Kidney epithelial cell (primary cell): Measurements from ENCODE around the gene TMEM204. TPM values are rescaled to one million over a fixed set of nuclear protein-coding genes. Genes with fewer than 3 reads are reported as not detected.

Source experiments
- DNase-seq: peaks from one replicate; pipeline ENCODE4 v3.0.0-alpha.2; 2010; ENCODE audit warnings: low read depth
- H3K27me3 ChIP-seq: 2 replicates; pipeline ENCODE4 v1.6.0; 2011; ENCODE audit warnings: low read length; ENCODE audit not compliant: control insufficient read depth, insufficient read depth
- H3K36me3 ChIP-seq: 2 replicates; pipeline ENCODE4 v1.5.1; 2011; ENCODE audit warnings: low read length; ENCODE audit not compliant: control insufficient read depth, insufficient read depth
- H3K4me3 ChIP-seq: 2 replicates; pipeline ENCODE4 v1.5.1; 2011; ENCODE audit warnings: low read depth, mild to moderate bottlenecking, control low read depth, low read length
- total RNA-seq: library from RNA; depleted of rRNA; stranded (reverse); fragments of >200 nt; gene quantifications from 2 replicates; pipeline ENCODE4 v1.2.3, GENCODE V29; 2015
- TF ChIP-seq, protein P1 (sequence below): IDR thresholded peaks from 2 replicates; pipeline ENCODE4 v1.5.1; 2011; ENCODE audit warnings: mild to moderate bottlenecking, moderate library complexity, low read length, control low read depth, inconsistent platforms; ENCODE audit not compliant: insufficient read depth, poor library complexity, severe bottlenecking

Gene TMEM204
- total RNA-seq, 1 donor from 2014 or later, result 4.0 TPM

DNA sequence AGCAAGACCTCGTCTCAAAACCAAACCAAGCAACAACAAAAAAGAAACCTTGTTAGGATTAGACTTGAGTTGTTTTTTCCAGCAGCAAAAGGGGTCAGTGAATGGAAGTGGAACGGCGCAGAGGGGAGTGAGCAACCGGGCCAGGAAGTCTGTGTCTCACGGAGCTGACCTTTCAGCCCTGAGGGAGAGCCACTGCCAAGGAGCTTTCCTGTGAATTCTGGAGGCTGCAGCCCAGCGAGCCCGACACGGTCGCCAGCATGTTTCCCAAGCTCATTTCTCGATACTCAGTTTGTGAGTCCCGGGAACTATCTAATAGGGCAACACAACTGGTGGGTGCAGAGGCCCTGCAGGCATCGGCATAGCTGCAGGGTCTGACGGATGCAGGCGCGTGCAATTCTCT is 20.7 kb upstream of the TMEM204 start:
- Histone ChIP-seq H3K4me3 (no peak overlapping the region), H3K27me3 (no peaks in the 10 kb centered on the region), H3K36me3 (no peaks in the 10 kb centered on the region)
- TF ChIP-seq, protein P1, sequence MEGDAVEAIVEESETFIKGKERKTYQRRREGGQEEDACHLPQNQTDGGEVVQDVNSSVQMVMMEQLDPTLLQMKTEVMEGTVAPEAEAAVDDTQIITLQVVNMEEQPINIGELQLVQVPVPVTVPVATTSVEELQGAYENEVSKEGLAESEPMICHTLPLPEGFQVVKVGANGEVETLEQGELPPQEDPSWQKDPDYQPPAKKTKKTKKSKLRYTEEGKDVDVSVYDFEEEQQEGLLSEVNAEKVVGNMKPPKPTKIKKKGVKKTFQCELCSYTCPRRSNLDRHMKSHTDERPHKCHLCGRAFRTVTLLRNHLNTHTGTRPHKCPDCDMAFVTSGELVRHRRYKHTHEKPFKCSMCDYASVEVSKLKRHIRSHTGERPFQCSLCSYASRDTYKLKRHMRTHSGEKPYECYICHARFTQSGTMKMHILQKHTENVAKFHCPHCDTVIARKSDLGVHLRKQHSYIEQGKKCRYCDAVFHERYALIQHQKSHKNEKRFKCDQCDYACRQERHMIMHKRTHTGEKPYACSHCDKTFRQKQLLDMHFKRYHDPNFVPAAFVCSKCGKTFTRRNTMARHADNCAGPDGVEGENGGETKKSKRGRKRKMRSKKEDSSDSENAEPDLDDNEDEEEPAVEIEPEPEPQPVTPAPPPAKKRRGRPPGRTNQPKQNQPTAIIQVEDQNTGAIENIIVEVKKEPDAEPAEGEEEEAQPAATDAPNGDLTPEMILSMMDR, result no peak
- no peak for DNase-seq

DNA sequence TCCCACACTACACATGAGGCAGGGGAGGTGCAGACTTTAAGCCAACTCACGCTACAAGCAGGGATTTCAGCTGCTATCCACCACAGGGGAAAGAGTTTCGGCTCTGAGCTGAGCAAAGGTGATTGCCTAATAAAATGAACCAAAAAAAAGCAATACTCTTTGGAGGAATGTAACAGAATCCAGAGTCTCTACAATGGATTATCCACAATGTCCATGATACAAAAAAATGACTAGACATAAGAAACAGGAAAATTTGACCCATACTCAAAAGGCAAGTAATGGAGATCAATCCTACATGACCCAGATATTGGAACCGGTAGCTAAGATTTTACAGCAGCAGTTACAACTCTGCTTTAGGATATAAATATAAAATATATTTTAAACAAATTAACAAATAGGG is 19.0 kb upstream of the TMEM204 start:
- H3K27me3 ChIP-seq, result no peaks in the 10 kb centered on the region
- no peak for DNase-seq
- H3K4me3 ChIP-seq, result no peak overlapping the region
- no peaks in the 10 kb centered on the region for H3K36me3 ChIP-seq
- TF ChIP-seq, protein P1, result no peak

DNA sequence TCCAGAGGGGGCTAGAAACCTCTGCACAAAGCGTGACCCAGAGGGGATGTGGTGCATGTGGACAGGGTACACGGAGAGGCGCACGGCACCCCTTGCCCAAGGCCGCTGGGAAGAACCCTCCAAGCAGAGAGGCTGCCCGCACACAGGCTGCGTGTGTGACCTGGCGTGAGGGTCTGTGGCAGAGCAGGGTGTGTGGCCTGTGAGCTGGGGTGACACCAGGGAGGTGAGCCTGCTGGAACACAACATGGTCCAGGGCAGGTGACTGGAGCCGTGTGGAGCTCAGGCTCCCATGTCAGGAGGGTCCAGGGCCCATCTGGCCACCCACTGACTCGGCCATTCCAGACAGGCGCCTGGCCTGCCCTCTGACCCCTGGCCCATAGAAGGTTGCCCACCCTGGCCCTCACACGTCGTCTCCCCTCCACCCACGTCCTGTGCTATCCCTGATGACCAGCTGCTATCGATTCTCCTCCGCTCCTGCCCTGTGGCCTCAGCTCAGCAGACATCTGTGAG is 14.8 kb upstream of the TMEM204 start:
- Histone ChIP-seq H3K4me3 (no peak overlapping the region), H3K36me3 (no peaks in the 10 kb centered on the region), H3K27me3 (no peaks in the 10 kb centered on the region)
- TF ChIP-seq, protein P1, result no peak
- DNase-seq, result no peak

DNA sequence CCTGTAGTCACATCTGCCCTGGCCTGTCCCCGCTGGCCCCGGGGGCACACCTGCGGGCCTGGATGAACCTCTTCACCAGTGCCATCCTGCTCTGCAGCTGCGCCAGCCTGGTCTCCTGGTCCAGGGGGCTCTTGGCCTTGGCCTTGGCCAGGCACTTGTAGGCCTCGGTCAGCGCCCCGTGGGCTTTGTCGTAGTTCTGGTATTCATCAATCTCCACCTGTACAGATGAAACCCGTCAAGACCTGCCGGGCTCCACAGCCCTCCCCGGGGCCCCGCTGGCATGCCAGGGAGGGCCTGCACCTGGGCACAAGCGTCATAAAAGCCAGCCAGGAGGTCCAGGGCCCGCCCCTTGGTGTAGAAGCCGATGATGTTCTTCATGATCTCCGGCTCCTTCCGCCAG is 13.6 kb upstream of the TMEM204 start:
- DNase-seq, result no peak
- H3K36me3 ChIP-seq, result no peaks in the 10 kb centered on the region
- TF ChIP-seq, protein P1, result no peak
- H3K4me3 ChIP-seq, result no peak overlapping the region
- no peaks in the 10 kb centered on the region for H3K27me3 ChIP-seq

GRCh38 chr16:1520461-1520860 is 13.0 kb upstream of the TMEM204 start:
- H3K4me3 ChIP-seq, result no peak overlapping the region
- H3K27me3 ChIP-seq, result no peaks in the 10 kb centered on the region
- no peak for DNase-seq
- no peaks in the 10 kb centered on the region for H3K36me3 ChIP-seq
- TF ChIP-seq, protein P1, result no peak

GRCh38 chr16:1523581-1524245 is 9.8 kb upstream of the TMEM204 start:
- Histone ChIP-seq H3K27me3 (no peaks in the 10 kb centered on the region), H3K36me3 (no peaks in the 10 kb centered on the region), H3K4me3 (no peak overlapping the region)
- TF ChIP-seq, protein P1, result no peak
- DNase-seq, result no peak
